HTERT RPE-1 (cell line): ENCODE measurements around the gene NINJ1.
"Not testable (repeated sequence)": the region's sequence is repeated elsewhere in the genome, so short reads cannot be mapped to it uniquely, and the experiment has no call there.

ENCODE experiments used
- in situ Hi-C: fragments of 300-500 bp; cut with MboI; formaldehyde crosslinking; loops from 4 replicates; pipeline ENCODE4 v1.14.3; 2020; ENCODE audit warnings: low sequenced_read_pairs

The NINJ1 gene

DNA sequence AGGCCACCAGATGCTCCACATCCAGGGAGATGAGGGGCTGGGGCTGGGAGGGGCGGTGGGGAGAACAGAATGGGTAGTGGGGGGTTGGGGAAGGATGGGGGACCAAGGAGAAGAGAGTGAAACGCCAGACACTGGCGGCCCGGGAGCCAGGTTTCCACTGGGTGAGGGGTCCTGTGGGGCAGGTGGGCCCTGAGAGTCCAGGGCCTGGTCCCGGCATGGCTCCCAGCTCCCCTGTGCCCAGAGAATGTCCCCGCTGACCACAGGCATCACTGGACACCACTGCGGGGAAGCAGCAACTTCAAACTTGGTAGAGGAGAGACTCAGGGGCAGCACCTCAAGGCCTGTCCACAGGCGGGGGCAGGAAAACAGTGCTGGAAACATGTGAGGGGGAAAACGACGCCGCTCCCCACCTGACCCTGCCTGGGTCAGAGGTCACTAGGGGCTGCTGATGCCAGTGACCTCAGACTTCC, 13.2 kb downstream of the NINJ1 start:
- in situ Hi-C loops = no loop called here

- in situ Hi-C loops = no loop called here
Observed at GRCh38 chr9:93119953-93120845, 13.9 kb downstream of the NINJ1 start.

- in situ Hi-C loops = no loop called here
Observed at GRCh38 chr9:93119703-93119952, 14.4 kb downstream of the NINJ1 start.

GRCh38 chr9:93118863-93119702, 15.0 kb downstream of the NINJ1 start:
- in situ Hi-C loops = no loop called here

GRCh38 chr9:93117924-93118862, 15.9 kb downstream of the NINJ1 start:
- in situ Hi-C loops = no loop called here

GRCh38 chr9:93117521-93117920, 16.5 kb downstream of the NINJ1 start:
- in situ Hi-C loops = not testable (repeated sequence)

GRCh38 chr9:93116072-93116961, 17.7 kb downstream of the NINJ1 start:
- in situ Hi-C loops = no loop called here

GRCh38 chr9:93115486-93116071, 18.5 kb downstream of the NINJ1 start:
- in situ Hi-C loops = no loop called here

DNA sequence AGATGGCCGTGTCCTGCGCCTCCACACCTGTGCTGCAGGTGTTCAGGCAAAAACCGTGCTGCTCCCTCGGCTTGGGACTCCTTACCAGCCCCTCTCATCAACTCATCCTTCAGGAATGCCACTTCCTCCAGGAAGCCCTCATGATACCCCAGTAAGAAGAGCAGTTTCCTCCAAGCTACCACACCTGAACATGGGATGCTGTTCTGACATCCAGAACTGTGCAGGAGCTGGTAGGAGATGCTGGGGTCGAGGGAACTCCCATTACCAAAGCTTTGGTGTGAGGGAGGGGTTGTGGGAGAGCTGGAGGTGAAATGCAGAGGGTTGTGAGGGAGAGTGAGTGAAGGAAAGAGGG, 19.1 kb downstream of the NINJ1 start:
- in situ Hi-C loops = no loop called here

DNA sequence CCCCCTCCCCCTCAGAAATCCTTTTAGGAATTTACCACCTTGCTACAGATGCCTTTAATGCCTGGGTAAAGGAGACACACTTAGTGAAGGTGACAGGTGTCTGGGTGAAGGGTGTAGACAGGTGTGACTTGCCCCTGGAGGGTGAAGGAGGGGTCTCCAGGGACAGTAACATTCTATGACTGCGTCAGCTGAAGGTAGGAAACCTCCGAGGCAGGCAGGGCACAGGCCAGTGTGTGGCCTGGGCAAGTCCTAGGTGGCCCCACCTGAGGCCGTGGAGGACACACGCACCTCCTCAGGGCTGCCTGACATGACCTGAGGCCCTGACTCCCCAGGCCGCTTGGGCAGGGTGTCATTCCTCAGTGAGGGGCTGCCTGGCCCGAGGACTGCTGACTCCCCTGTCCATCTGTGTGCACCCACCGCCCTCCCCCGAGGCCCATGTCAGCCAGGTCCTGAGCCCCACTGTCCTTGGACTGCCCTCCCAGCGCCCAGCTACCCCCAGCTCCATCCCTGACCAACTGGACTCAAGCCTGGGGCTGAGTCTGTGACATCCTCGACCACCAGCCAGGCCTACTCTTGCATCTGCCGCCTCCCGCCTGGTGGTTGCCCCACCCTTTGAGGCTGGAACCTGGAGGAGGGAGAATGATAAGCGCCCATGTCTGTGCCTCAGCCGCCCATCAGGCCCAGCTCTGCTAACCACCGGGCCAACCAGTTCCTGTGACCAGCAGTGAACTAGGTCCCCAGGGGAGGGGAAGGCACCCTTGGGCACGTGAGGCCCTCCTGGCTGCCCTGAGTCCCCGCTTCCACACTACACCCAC, 19.7 kb downstream of the NINJ1 start:
- in situ Hi-C loops = no loop called here

- in situ Hi-C loops = no loop called here
Observed at GRCh38 chr9:93112864-93113389, 21.1 kb downstream of the NINJ1 start.

DNA sequence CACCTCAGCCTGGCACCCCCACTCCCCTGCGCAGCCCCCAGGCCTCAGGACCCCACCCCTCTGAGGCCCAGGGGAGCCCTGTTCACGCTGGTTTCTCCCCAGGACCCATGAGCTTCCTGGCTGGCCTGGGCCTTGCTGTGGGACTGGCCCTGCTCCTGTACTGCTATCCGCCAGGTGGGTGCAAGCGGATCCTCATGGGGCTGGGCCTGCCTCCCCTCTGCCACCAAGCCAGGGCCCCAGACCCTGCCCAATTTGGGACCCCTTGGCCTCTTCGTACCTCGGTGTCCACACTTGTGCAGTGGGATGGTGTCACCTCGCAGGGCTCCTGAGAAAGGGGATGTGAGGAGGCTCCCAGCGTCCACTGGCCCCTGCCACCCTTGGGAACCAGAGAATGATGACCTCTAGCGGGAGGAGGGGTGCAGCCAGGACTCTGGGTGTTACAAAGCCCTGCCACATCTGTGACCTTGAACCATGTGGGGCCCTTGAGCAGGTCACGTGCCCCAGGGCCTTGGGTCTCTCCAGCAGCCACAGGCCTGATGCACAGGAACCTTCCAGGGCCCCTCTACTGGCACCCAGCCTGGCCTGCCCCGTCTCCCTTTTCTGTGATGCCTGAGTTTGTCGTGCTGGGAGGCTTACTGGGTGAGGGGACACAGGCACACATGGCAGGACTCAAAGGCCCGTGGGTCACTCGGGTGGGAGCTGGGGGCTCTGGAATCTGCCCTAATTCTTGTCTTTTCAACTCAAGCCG, 21.8 kb downstream of the NINJ1 start:
- in situ Hi-C loops = no loop called here

DNA sequence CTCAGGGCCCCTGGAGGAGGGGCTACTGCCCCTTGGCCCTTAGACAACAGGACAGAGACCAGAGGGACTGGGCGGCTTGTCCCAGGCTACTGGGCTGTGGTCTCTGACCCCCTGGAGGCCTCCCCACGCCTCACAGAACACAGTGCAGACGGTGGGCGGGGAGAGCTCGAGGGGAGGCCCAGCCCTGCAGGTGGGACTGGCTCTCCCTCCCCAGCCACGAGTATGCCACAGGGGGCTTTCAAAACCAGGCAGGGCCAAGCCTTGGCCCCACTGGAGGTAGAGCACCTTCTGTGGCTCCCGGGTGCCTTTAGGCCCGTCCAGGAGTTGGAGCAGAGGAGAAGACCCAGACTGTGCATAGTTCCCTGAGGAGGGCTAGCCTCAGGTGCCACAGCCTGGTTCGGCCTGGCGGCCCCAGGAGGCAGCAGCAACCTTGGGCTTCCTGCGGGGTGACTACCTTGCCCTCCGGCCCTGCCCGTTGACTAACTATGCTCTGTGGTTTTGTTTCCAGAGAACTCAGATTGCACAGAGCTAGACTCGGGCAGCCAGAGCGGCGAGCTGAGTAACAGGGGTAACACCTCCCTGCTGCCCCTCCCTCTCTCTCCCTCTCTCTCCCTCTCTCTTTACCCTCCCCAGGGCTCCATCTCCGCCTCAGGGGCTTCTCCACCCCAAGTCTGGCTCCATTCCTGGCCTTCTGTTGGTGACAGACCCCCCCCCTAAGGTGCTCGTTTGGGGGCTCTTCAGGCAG, 22.5 kb downstream of the NINJ1 start:
- in situ Hi-C loops = no loop called here

GRCh38 chr9:93111001-93111370, 23.1 kb downstream of the NINJ1 start:
- in situ Hi-C loops = no loop called here

DNA sequence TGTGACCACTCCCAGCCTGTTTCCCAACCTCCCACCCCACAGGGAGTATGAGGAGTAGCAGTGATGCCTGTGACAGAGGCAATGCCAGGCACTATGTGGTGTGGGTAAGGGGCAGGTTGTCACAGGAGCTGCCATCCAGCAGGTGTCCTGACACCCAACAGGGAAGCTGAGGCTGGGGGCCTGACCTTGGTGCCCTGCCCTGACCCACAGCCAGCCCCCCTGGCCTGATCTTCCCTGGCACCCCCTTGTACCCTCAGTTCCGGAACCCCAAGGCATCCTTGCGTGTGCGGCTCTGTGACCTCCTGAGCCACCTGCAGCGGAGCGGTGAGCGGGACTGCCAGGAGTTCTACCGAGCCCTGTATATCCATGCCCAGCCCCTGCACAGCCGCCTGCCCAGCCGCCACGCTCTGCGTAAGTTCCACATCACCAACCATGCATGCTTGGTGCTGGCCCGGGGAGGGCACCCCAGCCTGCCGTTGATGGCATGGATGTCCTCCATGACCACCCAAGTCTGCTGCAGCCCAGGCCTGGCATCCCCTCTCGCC, 23.7 kb downstream of the NINJ1 start:
- in situ Hi-C loops = no loop called here

GRCh38 chr9:93108291-93109041, 25.6 kb downstream of the NINJ1 start:
- in situ Hi-C loops = no loop called here
